GM23338 (cell line): ENCODE measurements around the gene C14orf119. TPM values are rescaled to one million over a fixed set of nuclear protein-coding genes. Genes with fewer than 3 reads are reported as not detected.
A peak's percentile ranks its signal among the peaks of the same experiment; 100 is the strongest.

Experiments
- ATAC-seq: fragments of 200-7000 bp; cut with Tn5 transposase; 3 replicates; pipeline ENCODE4 v1.9.1; 2020
- DNase-seq: peaks from one replicate; pipeline ENCODE4 v3.0.0-alpha.2; 2015; ENCODE audit warnings: low spot score
- H2AFZ ChIP-seq: fragments of 200-600 bp; sonication (generic); 2 replicates; pipeline ENCODE4 v1.8.0; 2016; ENCODE audit warnings: antibody characterized with exemption, mild to moderate bottlenecking, moderate library complexity
- H3F3A ChIP-seq: fragments of 200-600 bp; sonication (generic); replicated peaks from 2 replicates; pipeline ENCODE4 v1.8.0; 2017; ENCODE audit warnings: antibody characterized with exemption, mixed run types, low read depth
- H3K27ac ChIP-seq: fragments of 200-600 bp; sonication (generic); 2 replicates; pipeline ENCODE4 v1.6.1; 2016; ENCODE audit warnings: low read depth
- H3K27me3 ChIP-seq: fragments of 200-600 bp; sonication (generic); 2 replicates; pipeline ENCODE4 v1.8.0; 2016; ENCODE audit warnings: mild to moderate bottlenecking, mixed run types, moderate library complexity; ENCODE audit not compliant: insufficient read depth
- H3K36me3 ChIP-seq: fragments of 200-600 bp; sonication (generic); 2 replicates; pipeline ENCODE4 v1.8.0; 2016; ENCODE audit warnings: mild to moderate bottlenecking; ENCODE audit not compliant: insufficient read depth
- H3K4me1 ChIP-seq: fragments of 200-600 bp; sonication (generic); 2 replicates; pipeline ENCODE4 v1.8.0; 2016; ENCODE audit warnings: mild to moderate bottlenecking, moderate library complexity; ENCODE audit not compliant: insufficient read depth
- H3K4me2 ChIP-seq: fragments of 200-600 bp; sonication (generic); 2 replicates; pipeline ENCODE4 v1.7.1; 2017; ENCODE audit warnings: mixed run types
- H3K4me3 ChIP-seq: fragments of 200-600 bp; sonication (generic); 2 replicates; pipeline ENCODE4 v1.6.1; 2016; ENCODE audit warnings: mixed run types
- H3K79me2 ChIP-seq: fragments of 200-600 bp; sonication (generic); replicated peaks from 2 replicates; pipeline ENCODE4 v1.8.0; 2017; ENCODE audit warnings: mild to moderate bottlenecking; ENCODE audit not compliant: insufficient read depth
- H3K9me2 ChIP-seq: fragments of 200-600 bp; sonication (generic); 2 replicates; pipeline ENCODE4 v1.8.0; 2017; ENCODE audit not compliant: insufficient read depth
- H4K20me1 ChIP-seq: fragments of 200-600 bp; sonication (generic); replicated peaks from 2 replicates; pipeline ENCODE4 v1.8.0; 2017; ENCODE audit warnings: mild to moderate bottlenecking; ENCODE audit not compliant: insufficient read depth
- H3K27ac Mint-ChIP-seq: 2 replicates; pipeline ENCODE4 v1.8.0; 2020; ENCODE audit warnings: inconsistent platforms, mild to moderate bottlenecking, moderate library complexity, mixed read lengths
- H3K27me3 Mint-ChIP-seq: 3 replicates; pipeline ENCODE4 v1.8.0; 2022; ENCODE audit warnings: low read depth, mild to moderate bottlenecking, moderate library complexity, mixed read lengths, inconsistent platforms; ENCODE audit not compliant: insufficient read depth, poor library complexity
- H3K36me3 Mint-ChIP-seq: 3 replicates; pipeline ENCODE4 v1.8.0; 2021; ENCODE audit warnings: low read depth, mild to moderate bottlenecking, inconsistent platforms, moderate library complexity, mixed read lengths
- H3K4me1 Mint-ChIP-seq: 3 replicates; pipeline ENCODE4 v1.8.0; 2020; ENCODE audit warnings: mild to moderate bottlenecking, inconsistent platforms, mixed read lengths
- H3K4me3 Mint-ChIP-seq: 3 replicates; pipeline ENCODE4 v1.8.0; 2021; ENCODE audit warnings: moderate library complexity, mild to moderate bottlenecking, inconsistent platforms, mixed read lengths
- H3K9me3 Mint-ChIP-seq: 3 replicates; pipeline ENCODE4 v1.8.0; 2020; ENCODE audit warnings: moderate library complexity, mild to moderate bottlenecking, inconsistent platforms, mixed read lengths
- CREB1 ChIP-seq: fragments of 250-450 bp; sonication (Bioruptor Pico); IDR thresholded peaks from 2 replicates; pipeline ENCODE4 v1.5.0; 2020; ENCODE audit warnings: low read depth, mild to moderate bottlenecking, moderate library complexity
- EZH2 ChIP-seq: fragments of 200-600 bp; sonication (generic); IDR thresholded peaks from one replicate; pipeline ENCODE4 v1.8.0; 2017; ENCODE audit warnings: antibody characterized with exemption, mild to moderate bottlenecking, low read depth; ENCODE audit not compliant: unreplicated experiment
- EZH2phosphoT487 ChIP-seq: fragments of 200-600 bp; sonication (generic); IDR thresholded peaks from one replicate; pipeline ENCODE4 v1.8.1; 2018; ENCODE audit warnings: antibody characterized with exemption; ENCODE audit not compliant: unreplicated experiment
- JUNB ChIP-seq: IDR thresholded peaks from one replicate; pipeline ENCODE4 v1.6.1; 2016; ENCODE audit warnings: antibody characterized with exemption; ENCODE audit not compliant: unreplicated experiment
- POLR2AphosphoS5 ChIP-seq: IDR thresholded peaks from 2 replicates; pipeline ENCODE4 v1.6.1; 2016; ENCODE audit warnings: antibody characterized with exemption, low read depth
- ZNF331 ChIP-seq: fragments of 250-450 bp; sonication (Bioruptor Pico); IDR thresholded peaks from 2 replicates; pipeline ENCODE4 v1.5.0; 2020; ENCODE audit warnings: low read depth, mild to moderate bottlenecking, moderate library complexity
- polyA plus RNA-seq: library from polyadenylated mRNA; unstranded; fragments of >200 nt; fragmentation: Nextera tagmentation; extraction: Ambion mirVana; gene quantifications from 2 replicates; pipeline ENCODE4 v1.2.1, GENCODE V29; 2016
- total RNA-seq: library from RNA; depleted of rRNA; stranded (reverse); fragments of >200 nt; shearing (Covaris generic); gene quantifications from 2 replicates; pipeline ENCODE4 v1.2.3, GENCODE V29; 2014
- TF ChIP-seq, protein P1 (sequence below): IDR thresholded peaks from 2 replicates; pipeline ENCODE4 v1.6.1; 2016; ENCODE audit warnings: antibody characterized with exemption
- TF ChIP-seq, protein P2 (sequence below): IDR thresholded peaks from one replicate; pipeline ENCODE4 v1.6.1; 2018; ENCODE audit warnings: antibody characterized with exemption; ENCODE audit not compliant: unreplicated experiment
- TF ChIP-seq, protein P3 (sequence below): fragments of 250-450 bp; sonication (Bioruptor Pico); IDR thresholded peaks from 2 replicates; pipeline ENCODE4 v1.5.0; 2020; ENCODE audit warnings: mild to moderate bottlenecking, moderate library complexity

Gene C14orf119
- total and polyA plus RNA-seq, 2 experiments from 2014 or later: 49.4 to 118 TPM

DNA sequence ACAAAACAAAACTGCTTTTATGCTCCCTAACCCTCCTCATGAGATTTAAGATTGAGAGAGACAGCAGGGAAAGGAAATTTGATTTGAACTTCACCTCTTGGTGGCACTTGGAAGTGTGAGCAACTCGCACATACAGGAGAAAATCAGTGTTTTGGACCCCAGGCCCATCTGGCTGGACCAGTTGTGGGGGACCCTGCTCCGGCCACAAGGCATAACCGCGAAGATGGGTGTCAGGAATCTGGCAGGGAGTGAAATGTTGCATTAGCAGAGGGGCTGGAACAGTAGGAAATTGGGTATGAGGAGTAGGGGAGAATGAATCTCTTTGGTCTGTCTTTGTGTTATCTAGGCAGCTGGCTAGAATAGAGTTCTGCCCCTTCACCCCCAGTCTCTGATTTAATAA lies 8.3 kb downstream of the C14orf119 start:
- H3K36me3 ChIP-seq: no peaks in the 10 kb centered on the region; the same call in 1 of the 2 replicates
- Mint-ChIP-seq H3K4me3 (no peak overlapping the region; the same call in 2 of the 3 replicates), H3K9me3 (peaks cover 5% of the 10 kb centered on the region; the same call in 2 of the 3 replicates), H3K27ac (no peak overlapping the region), H3K27me3 (peaks cover 17% of the 10 kb centered on the region), H3K4me1 (peaks cover 32% of the 10 kb centered on the region), H3K36me3 (peaks cover 7% of the 10 kb centered on the region; the same call in 2 of the 3 replicates)
- 0 out of 2 replicates have a peak, but pooled peaks cover 4% of the 10 kb centered on the region for H3K9me2 ChIP-seq
- DNase-seq: no peak
- peaks cover 6% of the 10 kb centered on the region; the same call in 1 of the 2 replicates for H4K20me1 ChIP-seq
- no peak for ATAC-seq
- no peaks in the 10 kb centered on the region for H3K27me3 ChIP-seq
- no peak overlapping the region for H3K4me2 ChIP-seq
- H3K79me2 ChIP-seq: peaks cover 4% of the 10 kb centered on the region
- TF ChIP-seq, protein P1, sequence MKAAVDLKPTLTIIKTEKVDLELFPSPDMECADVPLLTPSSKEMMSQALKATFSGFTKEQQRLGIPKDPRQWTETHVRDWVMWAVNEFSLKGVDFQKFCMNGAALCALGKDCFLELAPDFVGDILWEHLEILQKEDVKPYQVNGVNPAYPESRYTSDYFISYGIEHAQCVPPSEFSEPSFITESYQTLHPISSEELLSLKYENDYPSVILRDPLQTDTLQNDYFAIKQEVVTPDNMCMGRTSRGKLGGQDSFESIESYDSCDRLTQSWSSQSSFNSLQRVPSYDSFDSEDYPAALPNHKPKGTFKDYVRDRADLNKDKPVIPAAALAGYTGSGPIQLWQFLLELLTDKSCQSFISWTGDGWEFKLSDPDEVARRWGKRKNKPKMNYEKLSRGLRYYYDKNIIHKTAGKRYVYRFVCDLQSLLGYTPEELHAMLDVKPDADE: no peak
- no peak for TF ChIP-seq EZH2phosphoT487
- TF ChIP-seq CREB1 (CRISPR knock-in tag): no peak
- no peak for TF ChIP-seq EZH2
- TF ChIP-seq, protein P2, sequence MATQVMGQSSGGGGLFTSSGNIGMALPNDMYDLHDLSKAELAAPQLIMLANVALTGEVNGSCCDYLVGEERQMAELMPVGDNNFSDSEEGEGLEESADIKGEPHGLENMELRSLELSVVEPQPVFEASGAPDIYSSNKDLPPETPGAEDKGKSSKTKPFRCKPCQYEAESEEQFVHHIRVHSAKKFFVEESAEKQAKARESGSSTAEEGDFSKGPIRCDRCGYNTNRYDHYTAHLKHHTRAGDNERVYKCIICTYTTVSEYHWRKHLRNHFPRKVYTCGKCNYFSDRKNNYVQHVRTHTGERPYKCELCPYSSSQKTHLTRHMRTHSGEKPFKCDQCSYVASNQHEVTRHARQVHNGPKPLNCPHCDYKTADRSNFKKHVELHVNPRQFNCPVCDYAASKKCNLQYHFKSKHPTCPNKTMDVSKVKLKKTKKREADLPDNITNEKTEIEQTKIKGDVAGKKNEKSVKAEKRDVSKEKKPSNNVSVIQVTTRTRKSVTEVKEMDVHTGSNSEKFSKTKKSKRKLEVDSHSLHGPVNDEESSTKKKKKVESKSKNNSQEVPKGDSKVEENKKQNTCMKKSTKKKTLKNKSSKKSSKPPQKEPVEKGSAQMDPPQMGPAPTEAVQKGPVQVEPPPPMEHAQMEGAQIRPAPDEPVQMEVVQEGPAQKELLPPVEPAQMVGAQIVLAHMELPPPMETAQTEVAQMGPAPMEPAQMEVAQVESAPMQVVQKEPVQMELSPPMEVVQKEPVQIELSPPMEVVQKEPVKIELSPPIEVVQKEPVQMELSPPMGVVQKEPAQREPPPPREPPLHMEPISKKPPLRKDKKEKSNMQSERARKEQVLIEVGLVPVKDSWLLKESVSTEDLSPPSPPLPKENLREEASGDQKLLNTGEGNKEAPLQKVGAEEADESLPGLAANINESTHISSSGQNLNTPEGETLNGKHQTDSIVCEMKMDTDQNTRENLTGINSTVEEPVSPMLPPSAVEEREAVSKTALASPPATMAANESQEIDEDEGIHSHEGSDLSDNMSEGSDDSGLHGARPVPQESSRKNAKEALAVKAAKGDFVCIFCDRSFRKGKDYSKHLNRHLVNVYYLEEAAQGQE: no peak
- TF ChIP-seq POLR2AphosphoS5: no peak
- TF ChIP-seq ZNF331 (CRISPR knock-in tag): no peak
- no peak overlapping the region for H3K27ac ChIP-seq
- no peaks in the 10 kb centered on the region for H3F3A ChIP-seq
- H3K4me1 ChIP-seq: peaks cover 12% of the 10 kb centered on the region
- no peak overlapping the region for H2AFZ ChIP-seq
- H3K4me3 ChIP-seq: no peak overlapping the region

DNA sequence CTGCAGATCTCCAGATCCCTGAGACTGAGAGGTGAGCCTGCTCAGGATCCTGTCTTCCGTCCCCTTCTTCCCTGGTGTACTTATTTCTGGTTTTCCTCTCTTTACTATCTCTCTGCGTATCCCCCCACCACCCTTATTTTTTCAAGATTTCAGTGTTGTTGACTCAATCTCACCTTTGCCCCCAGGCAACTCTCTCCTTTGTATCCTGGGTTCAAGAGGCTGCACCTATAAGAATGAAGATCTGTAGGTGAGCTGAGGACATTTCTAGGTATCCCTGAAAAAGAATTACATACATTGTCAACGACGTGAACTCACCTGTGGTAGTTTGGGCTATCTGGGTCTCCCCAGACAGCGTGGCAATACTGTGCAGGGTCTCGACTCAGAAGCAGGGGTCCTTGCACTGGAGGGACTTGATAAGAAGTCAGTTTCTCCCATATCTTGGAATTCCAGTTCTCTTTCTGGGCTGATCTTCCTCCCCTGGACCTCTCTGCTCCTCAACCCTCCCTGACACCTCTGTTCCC lies 8.8 kb downstream of the C14orf119 start:
- Histone ChIP-seq H3K79me2 (no peaks in the 10 kb centered on the region), H3F3A (no peaks in the 10 kb centered on the region), H3K27me3 (no peaks in the 10 kb centered on the region), H3K4me1 (peaks cover 12% of the 10 kb centered on the region), H2AFZ (peak overlapping the region; percentile 80; the same call in 1 of the 2 replicates), H3K27ac (no peak overlapping the region), H4K20me1 (peaks cover under 1% of the 10 kb centered on the region; the same call in 1 of the 2 replicates), H3K9me2 (0 out of 2 replicates have a peak, but pooled peaks cover 4% of the 10 kb centered on the region), H3K4me3 (no peak overlapping the region), H3K4me2 (peak overlapping the region; percentile 29; the same call in 1 of the 2 replicates), H3K36me3 (no peaks in the 10 kb centered on the region)
- Mint-ChIP-seq H3K27me3 (peaks cover 17% of the 10 kb centered on the region), H3K4me1 (peaks cover 31% of the 10 kb centered on the region), H3K9me3 (peaks cover 5% of the 10 kb centered on the region; the same call in 2 of the 3 replicates), H3K4me3 (no peak overlapping the region; the same call in 2 of the 3 replicates), H3K27ac (no peak overlapping the region), H3K36me3 (peaks cover 5% of the 10 kb centered on the region; the same call in 2 of the 3 replicates)
- no peak for DNase-seq
- no peak for ATAC-seq
- no peak for TF ChIP-seq JUNB
- TF ChIP-seq, protein P3, sequence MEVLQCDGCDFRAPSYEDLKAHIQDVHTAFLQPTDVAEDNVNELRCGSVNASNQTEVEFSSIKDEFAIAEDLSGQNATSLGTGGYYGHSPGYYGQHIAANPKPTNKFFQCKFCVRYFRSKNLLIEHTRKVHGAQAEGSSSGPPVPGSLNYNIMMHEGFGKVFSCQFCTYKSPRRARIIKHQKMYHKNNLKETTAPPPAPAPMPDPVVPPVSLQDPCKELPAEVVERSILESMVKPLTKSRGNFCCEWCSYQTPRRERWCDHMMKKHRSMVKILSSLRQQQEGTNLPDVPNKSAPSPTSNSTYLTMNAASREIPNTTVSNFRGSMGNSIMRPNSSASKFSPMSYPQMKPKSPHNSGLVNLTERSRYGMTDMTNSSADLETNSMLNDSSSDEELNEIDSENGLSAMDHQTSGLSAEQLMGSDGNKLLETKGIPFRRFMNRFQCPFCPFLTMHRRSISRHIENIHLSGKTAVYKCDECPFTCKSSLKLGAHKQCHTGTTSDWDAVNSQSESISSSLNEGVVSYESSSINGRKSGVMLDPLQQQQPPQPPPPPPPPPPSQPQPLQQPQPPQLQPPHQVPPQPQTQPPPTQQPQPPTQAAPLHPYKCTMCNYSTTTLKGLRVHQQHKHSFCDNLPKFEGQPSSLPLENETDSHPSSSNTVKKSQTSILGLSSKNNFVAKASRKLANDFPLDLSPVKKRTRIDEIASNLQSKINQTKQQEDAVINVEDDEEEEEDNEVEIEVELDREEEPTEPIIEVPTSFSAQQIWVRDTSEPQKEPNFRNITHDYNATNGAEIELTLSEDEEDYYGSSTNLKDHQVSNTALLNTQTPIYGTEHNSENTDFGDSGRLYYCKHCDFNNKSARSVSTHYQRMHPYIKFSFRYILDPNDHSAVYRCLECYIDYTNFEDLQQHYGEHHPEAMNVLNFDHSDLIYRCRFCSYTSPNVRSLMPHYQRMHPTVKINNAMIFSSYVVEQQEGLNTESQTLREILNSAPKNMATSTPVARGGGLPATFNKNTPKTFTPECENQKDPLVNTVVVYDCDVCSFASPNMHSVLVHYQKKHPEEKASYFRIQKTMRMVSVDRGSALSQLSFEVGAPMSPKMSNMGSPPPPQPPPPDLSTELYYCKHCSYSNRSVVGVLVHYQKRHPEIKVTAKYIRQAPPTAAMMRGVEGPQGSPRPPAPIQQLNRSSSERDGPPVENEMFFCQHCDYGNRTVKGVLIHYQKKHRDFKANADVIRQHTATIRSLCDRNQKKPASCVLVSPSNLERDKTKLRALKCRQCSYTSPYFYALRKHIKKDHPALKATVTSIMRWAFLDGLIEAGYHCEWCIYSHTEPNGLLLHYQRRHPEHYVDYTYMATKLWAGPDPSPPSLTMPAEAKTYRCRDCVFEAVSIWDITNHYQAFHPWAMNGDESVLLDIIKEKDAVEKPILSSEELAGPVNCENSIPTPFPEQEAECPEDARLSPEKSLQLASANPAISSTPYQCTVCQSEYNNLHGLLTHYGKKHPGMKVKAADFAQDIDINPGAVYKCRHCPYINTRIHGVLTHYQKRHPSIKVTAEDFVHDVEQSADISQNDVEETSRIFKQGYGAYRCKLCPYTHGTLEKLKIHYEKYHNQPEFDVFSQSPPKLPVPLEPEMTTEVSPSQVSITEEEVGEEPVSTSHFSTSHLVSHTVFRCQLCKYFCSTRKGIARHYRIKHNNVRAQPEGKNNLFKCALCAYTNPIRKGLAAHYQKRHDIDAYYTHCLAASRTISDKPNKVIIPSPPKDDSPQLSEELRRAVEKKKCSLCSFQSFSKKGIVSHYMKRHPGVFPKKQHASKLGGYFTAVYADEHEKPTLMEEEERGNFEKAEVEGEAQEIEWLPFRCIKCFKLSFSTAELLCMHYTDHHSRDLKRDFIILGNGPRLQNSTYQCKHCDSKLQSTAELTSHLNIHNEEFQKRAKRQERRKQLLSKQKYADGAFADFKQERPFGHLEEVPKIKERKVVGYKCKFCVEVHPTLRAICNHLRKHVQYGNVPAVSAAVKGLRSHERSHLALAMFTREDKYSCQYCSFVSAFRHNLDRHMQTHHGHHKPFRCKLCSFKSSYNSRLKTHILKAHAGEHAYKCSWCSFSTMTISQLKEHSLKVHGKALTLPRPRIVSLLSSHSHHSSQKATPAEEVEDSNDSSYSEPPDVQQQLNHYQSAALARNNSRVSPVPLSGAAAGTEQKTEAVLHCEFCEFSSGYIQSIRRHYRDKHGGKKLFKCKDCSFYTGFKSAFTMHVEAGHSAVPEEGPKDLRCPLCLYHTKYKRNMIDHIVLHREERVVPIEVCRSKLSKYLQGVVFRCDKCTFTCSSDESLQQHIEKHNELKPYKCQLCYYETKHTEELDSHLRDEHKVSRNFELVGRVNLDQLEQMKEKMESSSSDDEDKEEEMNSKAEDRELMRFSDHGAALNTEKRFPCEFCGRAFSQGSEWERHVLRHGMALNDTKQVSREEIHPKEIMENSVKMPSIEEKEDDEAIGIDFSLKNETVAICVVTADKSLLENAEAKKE (CRISPR knock-in tag): no peak
- TF ChIP-seq, protein P1: no peak
